Endometrial microvascular endothelial cells (primary cell): ENCODE data around the gene FHOD1. TPM values are rescaled to one million over a fixed set of nuclear protein-coding genes. Genes with fewer than 3 reads are reported as not detected.

Experiments used
- in situ Hi-C: cut with HindIII; loops from 2 replicates; pipeline ENCODE4 v1.10.0; 2017; ENCODE audit warnings: low sequenced_read_pairs, low pct_unique_long_range_greater_than_20kb; ENCODE audit errors: inconsistent ontology term
- total RNA-seq: library from RNA; depleted of rRNA; stranded (reverse); fragments of >200 nt; gene quantifications from one replicate; pipeline ENCODE4 v1.2.3, GENCODE V29; 2015; ENCODE audit errors: inconsistent ontology term

The FHOD1 gene
- total RNA-seq, 1 donor from 2014 or later, result 57.5 TPM

DNA sequence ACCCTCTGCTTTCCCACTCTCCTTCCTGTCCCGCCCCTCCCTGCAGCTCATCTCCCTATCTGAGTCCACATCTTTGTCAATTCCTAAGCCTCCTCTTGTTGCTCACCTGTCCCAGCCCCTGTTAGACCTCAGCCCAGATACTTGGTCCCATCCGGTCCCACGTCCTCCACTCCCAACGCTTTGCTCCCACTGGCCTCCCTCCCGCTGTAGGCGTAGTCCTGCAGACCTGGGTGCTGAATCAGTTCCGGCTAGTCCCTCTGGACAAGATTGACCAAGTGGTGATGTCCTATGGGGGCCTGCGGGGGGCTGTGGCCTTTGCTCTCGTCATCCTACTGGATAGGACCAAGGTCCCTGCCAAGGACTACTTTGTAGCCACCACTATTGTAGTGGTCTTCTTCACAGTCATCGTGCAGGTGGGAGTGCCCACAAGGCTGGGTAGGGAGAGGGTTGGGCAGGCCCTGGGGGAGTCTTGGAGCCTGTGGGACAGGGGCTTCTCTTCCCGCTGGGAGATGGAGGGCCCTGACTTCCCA, 9.5 kb upstream of the FHOD1 start:
- in situ Hi-C loops, result no loop called here

DNA sequence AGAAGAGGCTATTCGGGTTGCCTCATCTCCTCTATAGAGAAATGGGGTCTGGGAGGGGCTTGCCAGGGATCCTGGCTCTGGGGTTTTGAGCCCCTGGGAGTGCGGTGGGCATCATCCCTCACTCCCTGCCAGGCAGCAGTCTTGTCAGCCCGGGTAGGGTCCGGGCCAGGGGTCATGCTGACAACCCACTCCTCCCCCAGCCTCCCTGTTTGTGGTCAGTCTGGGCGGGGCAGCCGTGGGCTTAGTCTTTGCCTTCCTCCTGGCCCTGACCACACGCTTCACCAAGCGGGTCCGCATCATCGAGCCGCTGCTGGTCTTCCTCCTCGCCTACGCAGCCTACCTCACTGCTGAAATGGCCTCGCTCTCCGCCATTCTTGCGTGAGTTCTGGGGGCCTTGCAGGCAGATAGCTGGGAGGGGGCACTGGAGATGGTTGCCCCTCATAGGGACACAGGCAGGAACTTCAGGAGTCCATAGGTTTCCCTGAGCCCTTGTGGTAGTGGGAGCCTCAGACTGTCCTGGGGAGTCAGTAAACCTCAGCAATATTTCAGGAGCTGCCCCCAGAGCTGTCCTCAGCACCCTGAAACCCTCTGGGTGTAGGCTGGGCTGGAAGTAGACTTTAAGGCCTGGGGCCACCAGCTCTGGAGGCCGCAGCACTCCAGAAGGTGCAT, 8.4 kb upstream of the FHOD1 start:
- in situ Hi-C loops, result no loop called here

DNA sequence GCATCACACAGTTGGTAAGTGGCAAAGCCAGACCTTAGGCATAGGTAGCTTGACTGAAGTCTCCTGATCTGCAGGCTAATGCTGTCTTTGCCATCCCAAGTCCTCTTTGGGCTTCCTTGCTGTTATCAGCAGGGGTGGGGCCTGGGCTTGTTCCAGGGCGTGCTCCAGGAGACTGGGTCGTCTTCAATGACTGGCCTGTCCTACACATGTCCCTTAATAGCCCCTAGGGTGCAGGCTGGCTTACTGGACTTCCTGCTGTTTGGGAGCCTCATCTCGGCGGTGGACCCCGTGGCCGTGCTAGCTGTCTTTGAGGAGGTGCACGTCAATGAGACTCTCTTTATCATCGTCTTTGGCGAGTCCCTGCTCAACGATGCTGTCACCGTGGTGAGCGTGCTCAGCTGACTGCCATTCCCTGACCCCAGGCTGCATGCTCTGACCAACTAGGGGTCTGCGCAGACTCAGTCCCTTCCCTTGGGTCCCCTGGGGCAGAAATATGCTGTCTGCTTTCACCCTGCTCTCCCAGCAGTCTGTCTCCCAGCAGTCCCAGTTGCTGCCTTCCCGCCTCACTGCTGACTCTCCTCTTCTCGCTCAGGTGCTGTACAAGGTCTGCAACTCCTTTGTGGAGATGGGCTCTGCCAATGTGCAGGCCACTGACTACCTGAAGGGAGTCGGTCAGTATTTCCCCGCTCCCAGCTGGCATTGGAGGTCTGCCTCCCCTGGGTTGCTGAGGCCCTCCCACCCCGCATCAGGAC, 7.7 kb upstream of the FHOD1 start:
- in situ Hi-C loops, result no loop called here

DNA sequence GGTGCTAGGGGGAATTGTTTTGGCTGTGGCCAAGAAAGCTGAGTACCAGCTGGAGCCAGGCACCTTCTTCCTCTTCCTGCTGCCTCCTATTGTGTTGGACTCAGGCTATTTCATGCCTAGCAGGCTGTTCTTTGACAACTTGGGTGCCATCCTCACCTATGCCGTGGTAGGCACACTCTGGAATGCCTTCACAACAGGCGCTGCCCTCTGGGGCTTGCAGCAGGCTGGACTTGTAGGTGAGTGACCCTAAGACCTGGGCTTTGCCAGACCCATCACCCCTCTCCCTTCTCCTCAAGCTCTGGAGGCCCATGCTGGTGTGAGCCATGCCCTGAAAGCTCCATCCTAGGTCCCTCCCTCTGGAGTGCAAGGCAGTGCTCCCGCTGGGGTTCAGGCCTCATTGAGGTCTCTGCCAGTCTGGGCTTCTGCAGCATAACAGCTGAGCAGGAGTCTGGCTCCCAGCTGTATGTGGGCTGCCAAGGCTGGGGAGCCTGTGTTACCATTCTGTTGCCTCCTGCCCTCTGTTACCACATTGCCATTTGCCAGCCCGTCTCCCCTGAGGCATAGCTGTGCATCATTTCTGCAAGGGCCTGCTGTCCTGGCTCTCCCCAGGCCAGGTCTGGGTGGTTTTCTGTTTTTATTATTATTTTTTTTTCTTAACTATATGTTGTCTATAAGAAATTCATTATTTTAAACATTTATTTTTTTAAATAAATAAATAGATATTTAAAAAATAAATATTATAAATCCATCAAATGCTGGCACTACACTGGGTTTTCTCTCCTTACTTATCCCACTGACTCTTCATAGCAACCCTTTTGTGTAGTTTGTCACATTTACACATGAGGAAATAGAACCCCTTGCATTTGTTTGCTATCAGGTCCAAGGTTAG, 5.6 kb upstream of the FHOD1 start:
- in situ Hi-C loops, result no loop called here

DNA sequence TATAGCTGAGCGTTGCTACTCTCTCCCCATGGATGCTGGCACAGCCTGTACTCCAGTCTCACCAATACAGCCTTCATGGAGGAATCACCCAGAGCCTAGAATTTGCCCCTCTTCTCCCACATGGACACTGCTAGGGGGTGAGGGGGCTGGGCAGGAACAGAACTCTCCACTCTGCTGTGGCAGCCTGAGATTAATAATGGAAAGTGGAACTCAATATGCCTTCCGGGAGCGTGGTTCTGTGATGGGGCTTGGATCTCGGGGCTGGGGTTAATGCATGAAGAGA, 2.7 kb upstream of the FHOD1 start:
- in situ Hi-C loops, result no loop called here

DNA sequence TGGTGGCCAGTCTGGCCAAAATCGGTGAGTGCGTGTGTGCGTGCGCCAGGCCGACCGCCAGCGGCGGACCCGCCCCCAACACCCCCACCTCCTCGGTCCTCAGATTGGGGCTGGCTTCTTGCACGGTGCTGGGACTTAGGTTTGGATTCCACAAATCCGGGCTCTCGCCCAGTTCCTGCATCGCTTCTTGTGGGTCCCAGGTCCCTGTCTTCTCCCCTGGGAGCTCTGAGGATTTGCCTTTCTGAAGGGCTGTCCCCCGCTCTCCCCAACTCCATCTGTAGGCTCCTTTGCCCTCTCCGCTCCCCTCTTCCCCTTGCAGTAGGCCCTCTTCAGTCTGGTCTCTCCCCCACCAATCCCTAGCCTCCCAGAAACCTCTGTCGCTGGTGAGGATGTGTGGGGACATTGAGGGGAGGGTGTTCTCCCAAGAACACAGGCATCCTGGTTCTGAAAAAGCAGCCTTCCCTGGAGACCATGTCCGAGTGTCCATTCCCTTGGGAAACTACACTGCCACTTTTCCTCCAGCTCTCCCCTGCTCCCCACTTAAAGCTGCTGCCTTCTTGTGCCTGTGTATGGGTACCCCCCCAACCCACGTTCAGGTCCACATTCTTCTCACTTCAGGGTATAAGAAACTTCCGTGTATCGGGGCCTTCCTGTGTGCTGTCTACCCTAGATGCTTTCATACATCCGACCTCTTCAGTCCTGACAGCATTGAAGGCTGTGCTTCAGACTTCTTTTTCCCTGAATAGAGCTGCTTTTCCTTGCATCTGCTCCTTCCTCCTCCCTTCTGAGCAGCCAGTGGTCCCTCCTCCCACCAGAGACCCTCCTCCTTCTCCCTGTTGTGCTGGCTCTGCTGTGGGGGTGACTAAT, 2.1 kb upstream of the FHOD1 start:
- in situ Hi-C loops, result no loop called here

DNA sequence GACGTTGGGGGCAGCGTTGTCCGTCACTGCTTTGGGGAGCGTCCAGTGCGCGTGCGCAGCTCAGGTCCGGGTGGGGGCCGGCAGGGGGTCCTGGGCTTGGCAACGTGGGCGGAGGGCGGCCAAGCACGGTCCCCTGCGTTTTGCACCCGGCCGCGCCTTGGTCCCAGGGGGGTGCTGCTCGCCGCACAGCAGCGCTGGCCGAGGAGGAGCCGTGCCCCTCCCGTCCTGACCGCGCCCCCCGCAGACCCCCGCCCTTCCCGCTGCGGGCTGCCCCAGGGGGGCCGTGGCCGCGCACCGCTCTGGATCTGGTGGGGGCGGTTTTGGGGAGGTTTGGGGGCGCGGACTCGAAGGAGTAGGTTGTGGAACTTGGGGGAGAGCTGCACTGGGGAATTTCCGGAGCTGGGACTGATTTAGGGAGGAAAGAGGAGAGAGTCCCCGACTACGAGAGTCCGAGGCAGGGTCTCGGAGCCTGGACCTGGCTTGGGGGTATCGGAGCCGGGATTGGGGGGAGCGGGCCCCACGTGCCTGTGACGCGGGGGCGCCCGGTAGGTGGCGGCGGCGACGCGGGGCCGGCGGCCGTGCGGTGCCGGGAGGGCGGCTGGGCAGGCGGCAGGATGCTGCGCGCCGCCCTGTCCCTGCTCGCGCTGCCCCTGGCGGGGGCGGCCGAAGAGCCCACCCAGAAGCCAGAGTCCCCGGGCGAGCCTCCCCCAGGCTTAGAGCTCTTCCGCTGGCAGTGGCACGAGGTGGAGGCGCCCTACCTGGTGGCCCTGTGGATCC, 1.3 kb upstream of the FHOD1 start, which contains the start of gene SLC9A5:
SLC9A5 (plus strand) TSS at position 579 of the 777 bp plus-strand sequence; CDS start at position 615, 36 bp downstream.
- in situ Hi-C loops, result no loop called here

DNA sequence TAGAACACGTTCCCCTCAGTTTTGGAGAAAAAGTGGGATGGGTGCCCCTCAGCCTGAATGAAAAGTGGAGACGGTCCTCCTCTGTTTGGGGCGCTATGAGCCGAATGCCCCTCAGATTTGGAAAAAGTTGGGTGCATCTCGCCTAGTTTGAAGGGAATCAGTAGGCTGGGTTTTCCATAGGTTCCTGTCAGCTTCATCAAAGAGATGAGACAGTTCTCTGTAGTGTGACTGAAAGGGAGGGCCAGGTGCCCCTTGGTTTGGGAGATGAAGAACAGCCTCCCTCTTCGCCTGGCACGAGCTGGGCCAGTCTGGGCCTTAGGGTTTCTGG, 756 bp upstream of the FHOD1 start:
- in situ Hi-C loops, result no loop called here

DNA sequence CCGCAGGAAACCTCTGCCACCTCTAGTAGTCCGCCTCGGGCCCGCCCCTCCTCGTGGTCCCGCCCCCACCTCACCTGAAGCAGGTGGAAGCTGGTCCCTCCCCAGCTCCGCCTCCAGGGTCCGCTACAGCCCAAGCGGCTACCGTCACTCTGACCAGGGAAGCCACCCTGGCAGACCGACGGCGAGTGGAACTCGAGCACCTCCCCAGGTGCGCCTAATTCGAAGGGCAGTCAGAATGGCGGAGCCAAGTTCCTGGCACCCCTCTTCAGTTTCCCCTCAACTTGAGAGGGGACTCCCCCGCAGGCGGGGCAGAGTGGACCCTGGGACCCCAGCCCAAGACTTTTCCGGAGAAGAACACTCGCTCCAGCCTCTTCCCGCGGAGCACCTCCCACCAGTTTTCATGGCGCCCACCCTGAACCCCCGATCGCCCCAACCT, 507 bp downstream of the FHOD1 start:
- in situ Hi-C loops, result no loop called here

DNA sequence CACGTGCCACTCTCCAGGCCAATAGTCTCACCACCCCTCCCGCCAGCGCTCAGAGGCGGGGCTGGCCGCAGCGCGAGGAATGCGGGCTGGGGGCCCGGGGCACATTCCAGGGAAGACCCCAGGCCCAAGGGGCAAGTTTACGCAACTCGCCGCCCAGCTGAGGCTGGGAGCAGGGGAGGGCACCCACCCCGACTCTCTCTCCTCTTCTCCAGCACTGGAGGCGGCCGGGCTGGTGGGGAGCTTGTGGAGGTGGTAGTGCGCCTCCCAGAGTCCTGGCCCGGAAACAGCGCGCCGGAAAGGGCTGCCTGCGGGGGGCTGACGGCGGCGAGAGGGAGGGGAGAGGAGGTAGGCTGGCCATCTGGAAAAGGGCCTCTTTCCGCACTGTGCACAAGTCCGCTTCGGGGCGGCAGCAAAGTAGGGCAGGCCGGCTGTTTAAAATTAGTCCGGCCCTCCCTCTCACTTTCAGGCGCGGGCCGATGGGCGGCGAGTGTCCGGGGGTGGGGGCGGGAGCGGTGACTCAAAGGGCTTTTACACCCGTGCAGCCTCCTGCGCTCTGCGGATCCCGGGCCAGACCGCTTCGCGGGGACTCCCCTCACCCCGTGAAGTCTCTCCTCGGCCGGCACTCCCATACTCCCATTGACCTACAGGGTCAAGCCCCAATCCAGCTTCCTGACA, 1.1 kb downstream of the FHOD1 start:
- in situ Hi-C loops, result no loop called here

DNA sequence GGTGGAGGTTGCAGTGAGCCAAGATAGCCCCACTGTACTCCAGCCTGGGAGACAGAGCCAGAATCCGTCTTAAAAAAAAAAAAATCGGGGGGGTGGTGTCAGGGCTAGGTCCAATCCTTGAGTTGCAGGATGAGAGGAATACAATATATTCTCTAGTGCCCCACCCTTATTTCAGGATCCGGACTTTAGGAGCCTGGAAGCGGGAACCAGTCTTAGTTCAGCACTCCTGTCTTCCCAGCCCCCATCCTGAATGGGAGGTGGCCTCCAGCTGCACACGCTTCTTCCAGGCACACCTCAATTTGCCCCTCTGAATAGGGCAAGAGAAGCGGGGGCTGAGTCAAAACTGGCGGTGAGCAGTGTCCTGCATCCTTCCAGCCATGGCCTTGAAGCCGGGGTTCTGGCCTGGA, 1.6 kb downstream of the FHOD1 start:
- in situ Hi-C loops, result no loop called here

DNA sequence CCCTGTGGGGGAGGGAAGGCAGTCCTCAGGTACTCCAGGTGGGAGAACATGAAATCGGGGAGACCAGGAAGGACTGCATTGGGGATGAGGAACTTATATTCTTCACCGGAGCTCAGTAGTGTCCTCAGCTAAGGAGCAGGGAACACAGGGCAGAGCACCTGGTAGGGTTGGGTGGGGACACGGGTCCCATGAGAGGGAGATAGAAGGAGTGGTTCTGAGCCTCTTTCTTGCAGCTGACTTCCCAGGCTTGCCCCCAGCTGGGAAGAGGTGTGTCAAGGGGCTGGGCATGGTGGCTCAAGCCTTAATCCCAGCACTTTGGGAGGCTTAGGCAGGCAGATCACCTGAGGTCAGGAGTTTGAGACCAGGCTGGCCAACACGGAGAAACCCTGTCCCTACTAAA, 2.1 kb downstream of the FHOD1 start:
- in situ Hi-C loops, result no loop called here

DNA sequence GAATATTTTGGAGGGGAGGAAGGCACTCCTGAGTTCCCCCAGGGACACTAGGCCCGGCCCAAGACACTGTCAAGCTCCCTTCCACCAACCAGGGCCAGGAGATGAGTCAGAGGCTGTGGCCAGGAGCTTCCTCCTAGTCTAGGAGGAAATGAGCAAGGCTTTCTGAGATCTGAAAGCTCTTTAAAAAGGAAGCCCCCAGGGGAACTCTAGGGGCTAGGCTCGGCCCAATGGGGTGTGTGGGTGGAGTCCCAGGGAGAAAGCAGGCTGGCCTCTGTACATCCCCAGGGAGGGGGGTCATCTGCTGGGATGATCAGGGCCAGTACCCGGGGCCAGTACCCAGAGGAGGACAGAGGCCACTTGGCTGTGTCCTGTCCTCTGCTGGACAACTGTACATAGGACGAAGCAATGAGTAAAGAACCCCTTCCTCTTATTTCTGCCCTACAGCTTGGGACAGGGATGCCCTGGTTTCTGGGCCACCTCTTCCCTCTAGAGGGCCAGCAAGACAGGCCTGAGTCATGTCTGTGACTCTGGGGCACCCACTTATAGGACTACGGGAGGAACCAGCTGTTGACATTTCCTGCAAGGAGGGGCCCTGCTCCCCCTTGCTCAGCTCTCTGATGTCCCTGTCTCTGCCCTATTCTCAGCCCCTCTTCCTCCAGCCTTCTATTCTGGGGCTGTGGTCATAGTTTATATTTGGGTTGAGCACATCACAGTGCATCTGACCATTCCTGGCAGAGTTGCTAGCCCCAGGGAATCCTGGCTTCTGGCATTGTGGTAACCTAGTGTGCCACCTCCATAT, 2.7 kb downstream of the FHOD1 start:
- in situ Hi-C loops, result no loop called here

DNA sequence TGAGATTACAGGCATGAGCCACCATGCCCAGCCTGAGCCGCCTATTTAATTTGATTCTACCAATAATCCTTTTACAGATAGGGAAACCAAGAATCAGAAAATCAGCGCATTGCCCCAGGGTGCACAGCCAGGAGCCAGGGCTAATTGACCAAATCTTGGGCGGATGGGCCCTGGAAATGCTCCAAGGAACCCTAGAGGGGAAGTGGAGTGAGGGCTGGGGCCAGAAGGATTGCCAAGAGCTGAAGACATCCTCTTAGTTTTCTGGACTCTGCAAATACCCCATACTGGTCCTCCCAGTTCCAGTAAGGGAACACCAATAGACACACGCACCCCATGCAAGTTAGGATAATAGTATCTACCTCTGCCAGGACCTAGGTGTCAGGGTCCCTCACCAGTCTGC, 3.8 kb downstream of the FHOD1 start:
- in situ Hi-C loops, result no loop called here

DNA sequence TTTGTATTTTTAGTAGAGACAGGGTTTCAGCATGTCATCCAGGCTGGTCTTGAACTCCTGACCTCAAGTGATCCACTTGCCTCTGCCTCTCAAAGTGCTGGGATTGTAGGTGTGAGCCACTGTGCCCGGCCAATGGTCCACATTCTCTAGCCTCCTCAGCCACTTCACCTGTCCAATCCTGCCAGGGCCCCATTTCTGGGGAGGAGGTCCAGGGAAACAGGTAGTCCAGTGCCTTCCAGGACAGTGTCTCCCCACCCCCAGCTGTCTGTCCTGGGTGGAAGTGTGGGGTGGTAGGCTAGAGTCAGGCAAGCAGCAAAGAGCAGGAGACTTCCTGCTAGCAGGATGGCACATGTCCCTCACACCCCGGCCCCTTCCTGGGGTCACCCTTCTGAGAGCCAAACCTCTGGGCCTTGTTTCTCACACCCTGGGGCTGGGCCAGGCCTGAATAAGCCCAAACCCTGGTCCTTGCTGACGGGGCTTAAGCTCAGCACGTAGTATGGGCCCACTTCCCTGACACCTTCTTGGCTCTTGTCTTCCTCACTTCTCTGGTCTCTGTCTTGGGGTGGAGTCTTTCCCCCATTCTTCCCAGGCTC, 5.0 kb downstream of the FHOD1 start:
- in situ Hi-C loops, result no loop called here
